Measurements from ENCODE around the gene PLEKHA6. TPM values are rescaled to one million over a fixed set of nuclear protein-coding genes. Genes with fewer than 3 reads are reported as not detected.
A peak's percentile ranks its signal among the peaks of the same experiment; 100 is the strongest.

The PLEKHA6 gene
- total RNA-seq, 4 donors from 2014 or later: 3.7 to 15.4 (median 12.8) TPM

DNA sequence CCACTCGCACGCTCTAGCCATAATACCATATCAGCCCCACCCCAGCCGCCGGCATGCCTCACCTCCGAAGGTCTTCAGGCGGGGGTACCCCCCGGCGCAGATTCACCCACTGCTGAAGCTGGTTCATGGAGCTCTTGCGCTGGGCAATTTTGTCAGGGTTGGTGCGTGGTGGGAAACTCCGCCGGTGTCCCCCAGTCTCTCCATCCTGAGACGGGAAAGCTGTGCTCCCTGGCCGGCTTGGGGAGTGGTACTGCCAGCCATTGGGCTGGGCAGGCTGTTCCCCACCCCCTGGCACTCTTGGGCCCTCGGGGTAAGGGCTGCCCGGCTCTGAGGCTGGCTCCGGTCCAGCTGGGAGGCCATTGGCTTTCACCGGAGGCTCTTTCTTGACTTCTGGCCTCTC, 100.5 kb downstream of the PLEKHA6 start:
- Histone ChIP-seq H3K36me3 (peaks cover 3% of the 10 kb centered on the region), H3K27ac (no peak overlapping the region), H3K4me3 (no peak overlapping the region), H3K27me3 (no peaks in the 10 kb centered on the region), H3K9me3 (no peaks in the 10 kb centered on the region), H3K4me1 (peaks cover 20% of the 10 kb centered on the region)
- TF ChIP-seq POLR2AphosphoS5 (IDR thresholded peaks at IDR 0.05): no peak
- TF ChIP-seq POLR2A (IDR thresholded peaks at IDR 0.05): no peak
- TF ChIP-seq EP300 (IDR thresholded peaks at IDR 0.05): no peak
- no peak for TF ChIP-seq CTCF (IDR thresholded peaks at IDR 0.05)
- no peak for DNase-seq (ENCODE audit: low spot score in 2 of 2)
- whole genome bisulfite sequencing: 98% methylated on average over 10 of the region's 18 CpGs

DNA sequence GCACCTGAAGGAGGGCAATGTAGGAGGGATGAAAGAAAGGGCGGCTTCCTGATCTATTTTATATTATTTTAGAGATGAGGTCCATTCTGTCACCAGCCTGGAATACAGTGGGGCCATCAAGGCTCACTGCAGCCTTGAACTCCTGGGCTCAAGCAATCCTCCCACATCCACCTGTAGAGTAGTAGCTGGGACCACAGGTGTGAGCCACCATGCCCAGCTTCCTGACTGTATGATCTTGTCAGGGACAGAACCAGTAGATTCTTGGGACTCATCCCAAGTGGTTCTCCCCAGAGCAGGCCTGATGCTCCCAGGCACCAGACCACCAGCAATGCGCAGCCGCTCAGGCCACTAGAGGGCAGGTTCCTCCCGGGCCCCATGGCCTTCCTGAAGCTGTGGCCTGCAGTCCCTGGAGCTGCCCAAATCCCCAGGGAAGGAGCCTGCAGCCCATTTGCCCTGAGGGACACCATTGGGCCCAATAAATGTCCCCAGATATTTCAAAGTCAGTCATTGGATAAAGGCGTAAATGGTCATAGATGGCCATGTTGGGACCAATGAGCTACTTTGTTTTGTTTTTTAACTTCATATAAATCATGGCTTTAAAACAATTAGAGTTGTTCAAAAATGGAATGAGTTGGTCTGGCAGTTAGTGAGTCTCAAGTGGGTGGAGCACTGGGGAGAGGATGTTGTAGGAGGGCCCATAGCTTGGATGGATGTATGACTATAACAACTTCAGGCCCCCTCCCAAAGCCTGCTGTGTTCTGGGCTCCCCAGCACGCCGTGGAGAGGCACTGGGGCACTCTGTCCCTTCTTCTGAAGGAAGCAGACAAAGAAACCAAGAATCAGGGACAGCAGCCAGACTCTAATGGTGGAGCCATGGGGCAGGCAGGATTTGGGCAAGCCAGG, 101.3 kb downstream of the PLEKHA6 start:
- peaks cover 21% of the 10 kb centered on the region for H3K4me1 ChIP-seq
- TF ChIP-seq POLR2A (IDR thresholded peaks at IDR 0.05): no peak
- TF ChIP-seq CTCF (IDR thresholded peaks at IDR 0.05): peak in 1 of 2 donors; percentile 60
- DNase-seq (ENCODE audit: low spot score in 2 of 2): no peak
- 83% methylated on average over 7 of the region's 7 CpGs for WGBS
- no peak overlapping the region for H3K27ac ChIP-seq
- no peaks in the 10 kb centered on the region for H3K27me3 ChIP-seq
- H3K9me3 ChIP-seq: no peaks in the 10 kb centered on the region
- H3K36me3 ChIP-seq: peaks cover 3% of the 10 kb centered on the region
- H3K4me3 ChIP-seq: no peak overlapping the region

GRCh38 chr1:204257446-204257845, 102.3 kb downstream of the PLEKHA6 start:
- no peaks in the 10 kb centered on the region for H3K9me3 ChIP-seq
- no peaks in the 10 kb centered on the region for H3K27me3 ChIP-seq
- DNase-seq (ENCODE audit: low spot score in 2 of 2): no peak
- 92% methylated on average over 24 of the region's 24 CpGs for WGBS
- H3K4me1 ChIP-seq: peaks cover 16% of the 10 kb centered on the region
- H3K4me3 ChIP-seq: no peak overlapping the region
- H3K36me3 ChIP-seq: peaks cover 3% of the 10 kb centered on the region
- no peak overlapping the region for H3K27ac ChIP-seq
- TF ChIP-seq CTCF (IDR thresholded peaks at IDR 0.05) (no peak), POLR2A (IDR thresholded peaks at IDR 0.05) (no peak), EP300 (IDR thresholded peaks at IDR 0.05) (no peak), POLR2AphosphoS5 (IDR thresholded peaks at IDR 0.05) (no peak)

GRCh38 chr1:204256531-204256930, 103.2 kb downstream of the PLEKHA6 start:
- Histone ChIP-seq H3K27me3 (no peaks in the 10 kb centered on the region), H3K4me3 (no peak overlapping the region), H3K27ac (no peak overlapping the region), H3K4me1 (peaks cover 16% of the 10 kb centered on the region), H3K36me3 (peaks cover 3% of the 10 kb centered on the region), H3K9me3 (no peaks in the 10 kb centered on the region)
- WGBS: 79% methylated on average over 10 of the region's 10 CpGs
- DNase-seq (ENCODE audit: low spot score in 2 of 2): no peak
- TF ChIP-seq CTCF (IDR thresholded peaks at IDR 0.05): no peak
- TF ChIP-seq POLR2AphosphoS5 (IDR thresholded peaks at IDR 0.05): no peak
- no peak for TF ChIP-seq EP300 (IDR thresholded peaks at IDR 0.05)
- no peak for TF ChIP-seq POLR2A (IDR thresholded peaks at IDR 0.05)

GRCh38 chr1:204255966-204256365, 103.8 kb downstream of the PLEKHA6 start:
- 73% methylated on average over 5 of the region's 5 CpGs for WGBS
- Histone ChIP-seq H3K4me1 (peaks cover 16% of the 10 kb centered on the region), H3K27me3 (no peaks in the 10 kb centered on the region), H3K27ac (no peak overlapping the region), H3K36me3 (peaks cover 3% of the 10 kb centered on the region), H3K9me3 (no peaks in the 10 kb centered on the region), H3K4me3 (no peak overlapping the region)
- TF ChIP-seq POLR2A (IDR thresholded peaks at IDR 0.05) (no peak), CTCF (IDR thresholded peaks at IDR 0.05) (no peak), EP300 (IDR thresholded peaks at IDR 0.05) (no peak)
- no peak for DNase-seq (ENCODE audit: low spot score in 2 of 2)
